ENCODE data around the gene TMEM154.

The TMEM154 gene

DNA sequence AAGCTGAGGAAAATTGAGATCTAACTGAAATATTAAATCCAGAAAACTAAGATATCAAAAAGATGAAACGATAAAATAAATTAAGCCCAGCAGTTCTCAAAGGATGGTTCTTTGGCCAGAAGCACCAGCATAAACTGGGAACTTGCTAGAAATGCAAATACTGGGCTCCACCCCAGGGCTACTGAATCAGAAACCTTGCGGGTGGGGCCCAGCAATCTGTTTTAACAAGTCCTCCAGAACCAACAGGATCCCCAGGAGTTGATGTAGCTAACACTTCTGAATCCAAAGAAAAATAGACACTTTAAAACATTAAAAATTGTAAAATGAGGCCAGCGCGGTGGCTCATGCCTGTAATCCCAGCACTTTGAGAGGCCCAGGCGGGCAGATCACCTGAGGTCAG, 14.1 kb upstream of the TMEM154 start:
- no peak for DNase-seq

DNA sequence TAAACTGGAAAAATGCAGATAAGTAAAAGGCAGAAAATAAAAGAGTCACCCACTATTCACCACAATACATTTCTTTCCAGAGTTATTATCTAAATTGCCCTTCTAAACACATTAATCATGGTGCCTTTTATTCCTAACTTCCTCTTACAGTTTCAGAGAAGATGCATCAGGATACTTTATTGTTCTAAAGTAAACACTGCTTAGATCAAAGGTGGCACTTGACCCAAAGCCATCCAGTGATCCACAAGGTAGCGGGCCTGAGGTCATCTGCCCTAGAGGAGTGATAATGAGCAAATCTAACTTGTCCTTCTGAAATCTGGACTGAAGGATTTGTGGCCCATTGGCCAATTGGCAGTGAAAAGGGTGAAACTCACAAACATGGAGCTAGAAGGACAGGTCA, 12.0 kb upstream of the TMEM154 start:
- no peak for DNase-seq

DNA sequence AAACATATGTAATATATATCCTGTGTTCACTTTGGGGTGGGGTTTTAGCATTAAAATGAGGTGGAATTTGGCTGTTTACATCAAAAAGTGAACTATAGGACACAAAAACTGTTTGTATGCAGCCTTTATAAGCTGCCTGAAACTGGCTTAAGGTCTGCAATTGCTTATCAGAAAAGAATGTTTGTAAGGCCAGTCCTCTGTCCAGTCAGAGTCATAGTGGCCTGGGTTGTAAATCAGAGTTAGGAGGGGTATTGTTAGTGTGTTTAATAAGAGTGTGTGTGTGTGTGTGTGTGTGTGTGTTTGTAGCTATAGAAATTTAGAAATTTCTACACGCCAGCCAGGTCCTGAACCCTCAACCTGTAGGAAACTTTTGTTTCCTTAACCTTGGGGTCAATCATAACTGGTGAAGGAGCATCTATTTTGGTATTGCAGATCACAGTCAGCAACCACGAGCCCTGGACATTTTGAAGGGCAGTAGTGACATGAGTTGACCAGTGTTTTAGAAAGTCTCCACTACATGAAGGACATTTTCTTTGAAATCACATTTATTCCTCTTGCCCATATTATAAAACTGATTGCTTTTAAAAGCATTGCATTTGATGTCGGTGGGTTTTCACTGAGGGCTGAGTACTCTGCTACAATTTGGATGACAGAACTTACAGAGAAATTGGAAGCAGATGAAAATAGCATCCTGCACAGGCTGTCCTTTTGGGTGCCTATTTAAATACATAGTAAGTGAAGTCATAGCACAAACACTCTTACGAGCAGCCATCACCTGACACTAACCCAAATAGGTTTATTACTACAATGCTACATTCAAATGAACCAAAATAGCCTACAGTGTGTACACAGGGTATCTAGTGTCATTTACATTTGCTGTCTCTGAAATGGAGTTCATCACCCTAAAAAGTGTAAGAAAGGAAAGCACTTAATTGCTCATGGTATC, 11.2 kb upstream of the TMEM154 start:
- no peak for DNase-seq

DNA sequence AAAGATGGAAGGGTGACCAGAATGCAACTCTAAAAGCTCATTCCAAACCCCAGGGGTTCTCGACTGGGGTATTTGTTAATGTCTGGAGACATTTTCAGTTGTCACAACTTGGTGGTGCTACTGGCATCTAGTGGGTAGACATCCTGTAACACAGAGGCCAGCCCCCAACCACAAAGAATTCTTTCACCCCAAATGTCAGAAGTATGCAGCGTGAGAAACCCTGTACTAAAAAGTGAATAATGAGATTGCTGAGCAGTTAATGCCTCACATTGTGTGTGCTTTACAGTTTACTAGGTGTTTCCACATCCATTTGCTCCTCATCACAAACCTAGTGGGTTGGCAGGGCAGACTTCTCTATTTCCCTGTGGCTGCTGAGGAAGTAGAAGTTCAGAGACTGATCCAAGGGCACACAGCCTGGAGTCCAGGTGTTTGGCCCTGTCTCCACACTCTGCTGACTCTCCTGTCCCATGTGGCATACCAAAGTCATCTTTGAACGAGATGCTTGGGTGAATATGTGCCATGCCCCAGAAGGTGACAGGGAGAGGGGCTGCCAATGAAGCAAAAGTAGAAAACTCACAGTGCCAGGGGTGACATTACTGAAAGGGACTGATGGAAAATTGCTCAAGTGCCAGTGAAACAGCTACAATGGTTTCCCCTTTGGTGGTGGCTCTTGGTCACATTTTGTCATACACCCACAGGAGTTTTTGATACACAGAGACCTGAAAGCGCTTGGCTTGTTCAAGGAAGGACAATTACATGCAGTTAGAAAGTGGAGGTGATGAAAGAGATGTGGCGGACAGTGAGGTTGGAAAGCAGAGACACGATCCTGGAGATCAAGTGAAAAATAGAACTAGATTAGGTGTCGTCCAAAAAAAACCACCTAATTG, 10.1 kb upstream of the TMEM154 start:
- no peak for DNase-seq

DNA sequence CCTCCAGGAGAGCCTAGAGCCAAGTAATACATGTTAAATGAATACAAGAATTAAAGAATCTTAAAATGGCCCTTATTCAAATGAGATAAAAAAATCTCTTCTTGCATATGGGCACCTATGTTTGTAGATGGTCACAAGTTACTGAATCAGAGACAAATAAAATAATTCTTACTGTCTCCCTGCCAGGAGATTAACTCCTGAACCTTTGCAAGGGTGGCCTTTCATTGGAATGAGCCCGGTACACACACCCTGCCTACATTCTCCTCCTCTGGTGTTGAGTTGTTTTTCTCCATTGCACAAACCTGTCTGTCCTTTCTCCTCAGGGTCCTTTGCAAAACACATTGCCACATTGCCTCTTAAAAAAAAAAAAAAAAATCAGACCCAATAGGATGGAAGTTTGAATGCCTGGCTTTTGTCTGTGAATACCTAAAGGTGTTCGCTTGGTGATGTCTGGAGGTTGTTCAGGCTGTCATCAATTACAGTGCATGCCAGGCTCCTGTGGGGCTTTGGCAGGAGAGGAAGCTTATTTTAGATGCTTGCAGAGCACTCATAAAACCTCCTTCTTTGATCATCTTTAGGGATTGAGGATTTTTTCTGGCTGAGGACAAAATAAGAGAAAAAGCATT, 8.3 kb upstream of the TMEM154 start:
- DNase-seq: no peak

DNA sequence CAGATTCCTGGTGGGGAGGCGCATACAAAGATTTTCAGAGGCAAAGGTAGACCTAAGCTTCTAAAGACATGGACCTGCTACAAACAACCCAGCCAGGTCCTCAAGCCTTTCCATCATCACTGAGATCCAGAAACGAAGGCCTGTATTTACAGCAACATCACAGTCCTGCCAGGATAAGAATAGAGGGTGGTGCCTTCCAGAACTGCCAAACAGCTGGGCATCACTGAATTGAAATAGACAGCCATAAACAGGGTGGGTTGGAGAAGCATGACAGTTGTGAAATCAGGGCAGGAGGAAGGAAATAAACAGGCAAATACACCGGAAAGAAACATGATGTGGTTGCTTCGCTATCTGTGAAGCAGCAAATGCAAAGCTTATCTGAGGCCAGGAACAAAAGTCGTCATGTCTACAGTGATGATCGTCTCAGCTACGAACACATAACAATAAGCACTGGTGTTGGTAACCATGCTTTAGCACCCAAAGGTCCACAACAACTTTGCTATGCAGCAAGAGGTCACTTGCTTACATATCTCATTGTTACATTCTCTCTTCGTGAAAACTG, 6.7 kb upstream of the TMEM154 start:
- DNase-seq: no peak

DNA sequence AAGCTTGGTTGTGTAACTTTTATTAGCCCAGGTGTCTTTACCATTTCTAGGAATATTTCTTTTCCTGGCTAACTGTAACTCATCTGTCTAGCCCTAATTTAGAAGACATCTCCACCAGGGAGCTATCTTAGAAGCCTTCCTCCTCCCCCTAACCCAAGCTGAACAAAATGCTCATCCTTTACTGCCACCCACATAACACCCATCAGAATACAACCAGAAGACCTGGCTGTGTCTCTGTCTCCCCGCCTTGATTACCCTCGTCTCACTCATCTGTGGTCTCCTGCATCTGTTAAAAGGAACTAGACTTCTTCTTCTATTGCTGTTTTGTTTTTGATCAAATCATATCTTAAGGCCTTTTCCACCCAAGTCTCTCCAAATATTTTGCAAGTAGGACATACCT, 4.8 kb upstream of the TMEM154 start:
- DNase-seq: no peak

DNA sequence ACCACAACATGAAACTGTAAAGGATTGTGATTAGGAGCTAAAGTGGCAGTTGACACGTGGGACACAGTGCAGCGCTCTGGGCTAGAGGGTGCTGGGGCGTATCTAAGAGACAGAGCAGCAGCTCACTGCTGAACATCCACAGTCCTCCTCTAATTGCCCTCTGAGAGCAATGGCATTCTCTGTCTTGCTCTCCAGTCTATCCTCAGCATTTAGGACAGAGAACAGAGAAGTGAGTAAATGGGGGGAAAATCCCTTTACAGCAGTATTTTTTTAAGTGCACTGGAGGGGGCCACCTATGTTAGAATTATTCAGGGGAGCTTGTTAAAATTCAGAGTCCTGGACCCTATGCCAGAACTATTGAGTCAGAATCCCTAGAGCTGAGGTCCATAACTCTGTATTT, 4.2 kb upstream of the TMEM154 start:
- no peak for DNase-seq

DNA sequence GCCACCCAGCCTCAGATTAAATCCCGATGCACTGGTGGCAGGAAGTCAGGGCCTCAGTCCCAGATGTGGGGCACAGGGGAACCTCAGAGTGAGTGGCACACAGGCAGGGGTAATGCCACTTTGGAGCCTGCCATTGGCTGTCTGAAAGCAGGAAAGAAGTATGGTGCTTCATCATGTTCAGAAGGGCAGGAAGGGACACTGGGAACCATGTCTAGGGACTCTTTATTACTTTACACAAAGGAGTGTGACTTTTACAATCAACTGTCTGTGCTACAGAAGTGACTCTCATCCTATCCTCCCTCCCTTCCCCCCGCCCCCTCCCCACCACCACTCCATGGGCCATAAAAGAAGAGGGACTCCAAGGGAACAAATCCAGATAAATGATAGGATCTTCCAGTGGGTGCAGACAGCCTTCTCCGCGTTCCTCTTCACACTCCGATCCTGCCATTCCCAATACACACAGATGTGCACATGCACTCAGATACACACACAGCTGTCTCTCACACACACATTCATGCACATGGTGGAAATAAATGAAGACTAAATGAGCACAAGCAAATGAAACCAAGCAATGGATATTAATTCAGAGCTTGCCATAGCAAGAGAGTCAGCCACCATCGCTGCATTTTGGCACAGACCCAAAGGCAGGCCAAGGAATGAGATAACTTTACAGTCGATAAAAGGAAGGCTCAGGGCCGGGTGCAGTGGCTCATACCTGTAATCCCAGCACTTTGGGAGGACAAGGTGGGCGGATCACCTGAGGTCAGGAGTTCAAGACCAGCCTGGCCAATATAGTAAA, 2.5 kb upstream of the TMEM154 start:
- no peak for DNase-seq

DNA sequence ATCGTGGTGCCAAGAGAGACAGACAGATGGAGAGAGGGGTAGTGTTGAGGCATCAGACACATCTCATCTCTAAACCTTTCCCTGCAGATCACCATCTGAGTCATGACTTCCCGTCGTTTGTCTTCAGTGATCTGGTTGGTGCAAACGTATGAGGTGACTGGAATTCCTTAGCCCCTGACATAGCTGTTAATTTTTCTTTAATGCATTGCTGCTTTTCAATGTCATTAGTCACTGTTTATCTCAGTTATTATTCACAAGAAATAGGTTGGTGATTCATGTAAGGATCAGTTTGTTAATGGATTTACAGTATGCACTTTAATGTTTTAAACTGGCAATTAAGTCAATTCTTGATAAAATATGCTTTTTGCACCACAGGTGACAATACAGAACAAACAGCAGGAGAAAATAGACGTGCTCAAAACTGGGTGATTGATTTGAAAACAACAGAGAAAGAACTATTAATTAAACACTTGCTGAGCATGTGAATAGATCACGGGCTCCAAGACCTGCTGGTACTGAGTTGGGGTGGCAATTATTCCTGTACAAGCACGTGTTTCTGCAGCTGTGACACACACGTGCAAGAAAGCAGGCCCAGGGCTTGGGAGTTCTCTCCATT, 1.3 kb upstream of the TMEM154 start:
- no peak for DNase-seq

DNA sequence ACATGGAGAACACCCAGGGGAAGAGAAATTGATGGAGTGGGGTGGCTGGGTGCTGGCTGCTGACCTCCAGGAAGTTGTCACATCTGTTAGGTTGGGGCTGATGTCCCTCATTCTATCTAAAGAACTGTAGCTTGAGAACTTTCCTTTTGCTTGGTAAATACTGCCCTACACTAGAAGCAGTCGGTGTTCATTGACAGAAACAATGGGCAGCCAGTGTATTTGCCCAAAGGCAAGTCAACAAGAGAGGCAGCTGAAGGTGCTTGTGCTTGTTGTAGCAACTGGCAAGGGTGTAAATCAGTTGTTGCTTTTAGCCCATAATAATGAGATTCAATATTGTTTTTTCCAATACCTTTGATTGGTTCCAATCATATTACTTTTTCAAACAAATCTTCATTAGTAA, 956 bp downstream of the TMEM154 start:
- no peak for DNase-seq

DNA sequence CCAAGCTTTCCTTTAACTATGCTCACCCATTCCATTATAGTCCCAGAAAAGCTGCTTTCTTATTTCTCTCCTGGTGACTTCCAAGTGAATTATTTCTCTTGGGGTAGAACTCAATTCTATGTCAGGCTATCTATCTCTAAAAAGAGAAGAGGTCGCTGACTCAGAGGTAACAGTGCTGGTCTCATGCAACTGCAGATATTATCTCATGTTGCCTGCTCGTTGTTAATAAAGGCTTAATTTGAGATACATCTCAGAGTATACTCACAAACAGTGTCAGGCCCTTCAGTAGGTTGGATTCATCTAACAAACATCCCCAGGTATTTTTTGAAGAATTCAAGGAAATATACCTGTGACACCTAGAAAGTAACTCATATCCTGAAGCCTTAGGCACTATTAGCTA, 2.7 kb downstream of the TMEM154 start:
- no peak for DNase-seq

DNA sequence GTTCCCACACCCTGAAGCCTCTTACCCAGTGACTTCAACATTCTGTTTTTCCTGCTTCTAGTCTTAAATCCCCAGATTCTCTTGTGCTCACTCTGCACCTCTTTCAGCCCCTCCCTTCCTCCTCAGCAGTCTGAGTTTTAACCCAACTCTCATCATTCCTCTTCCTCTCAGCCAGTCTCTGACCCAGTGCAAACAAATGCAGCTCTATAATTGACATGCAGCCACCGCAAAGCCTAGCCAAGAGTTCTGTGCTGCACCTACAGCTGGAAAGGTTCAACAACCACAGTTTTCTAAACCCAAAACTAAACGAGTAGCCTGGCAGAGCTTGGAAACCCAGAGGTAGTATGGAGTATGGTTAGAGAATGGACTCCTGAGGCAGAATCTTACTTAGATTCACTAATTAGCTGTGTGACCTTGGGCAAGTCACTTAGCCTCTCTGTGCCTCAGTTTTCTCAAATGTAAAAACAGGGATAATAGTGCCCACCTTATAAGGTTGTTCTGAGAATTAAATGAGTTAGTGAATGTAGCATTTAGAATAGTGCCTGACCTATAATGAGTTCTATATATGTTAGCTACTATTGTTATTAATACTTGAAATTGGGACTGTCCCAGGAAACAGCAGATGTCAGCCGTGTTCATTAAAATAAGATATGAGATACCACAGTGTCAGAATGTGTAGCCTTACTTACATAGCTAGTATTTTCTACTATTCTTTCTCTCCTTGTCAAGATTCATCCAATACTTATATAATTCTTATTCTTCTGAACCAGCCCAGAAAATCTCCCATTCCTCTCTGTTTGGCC, 3.5 kb downstream of the TMEM154 start:
- no peak for DNase-seq

DNA sequence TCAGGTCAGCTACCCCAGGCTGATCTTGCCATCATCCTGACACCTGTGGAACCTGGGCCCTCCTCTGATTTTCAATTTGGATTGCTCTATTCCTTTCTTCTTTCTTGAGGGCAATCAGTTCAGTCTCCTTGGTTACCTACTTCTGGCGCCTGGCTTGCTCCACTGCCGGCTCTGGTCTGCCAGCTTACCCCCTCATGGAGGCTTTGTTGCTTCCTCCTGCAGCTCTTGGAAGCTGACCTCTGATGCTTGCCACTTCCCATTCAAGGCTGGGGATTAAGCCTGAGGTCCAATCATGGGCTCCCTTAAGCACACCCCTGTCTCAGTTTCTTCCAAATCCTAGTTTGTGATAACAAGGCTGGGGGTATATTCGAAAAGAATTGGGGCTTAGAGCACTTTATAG, 5.4 kb downstream of the TMEM154 start:
- no peak for DNase-seq

DNA sequence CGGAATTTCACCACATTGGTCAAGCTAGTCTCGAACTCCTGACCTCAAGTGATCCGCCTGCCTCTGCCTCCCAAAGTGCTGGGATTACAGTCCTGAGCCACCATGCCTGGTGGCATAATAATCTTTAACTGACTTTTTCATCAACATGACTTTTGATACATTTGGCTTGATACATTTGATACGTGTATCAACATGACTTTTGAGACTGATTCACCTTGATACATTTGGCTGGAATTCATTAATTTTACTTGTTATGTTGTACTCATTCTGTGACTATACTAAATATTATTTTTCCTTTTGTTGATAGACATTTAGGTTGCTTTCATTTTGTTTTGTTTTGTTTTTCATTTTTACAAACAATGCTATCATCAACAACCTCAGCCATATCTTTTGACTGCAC, 6.3 kb downstream of the TMEM154 start:
- no peak for DNase-seq

DNA sequence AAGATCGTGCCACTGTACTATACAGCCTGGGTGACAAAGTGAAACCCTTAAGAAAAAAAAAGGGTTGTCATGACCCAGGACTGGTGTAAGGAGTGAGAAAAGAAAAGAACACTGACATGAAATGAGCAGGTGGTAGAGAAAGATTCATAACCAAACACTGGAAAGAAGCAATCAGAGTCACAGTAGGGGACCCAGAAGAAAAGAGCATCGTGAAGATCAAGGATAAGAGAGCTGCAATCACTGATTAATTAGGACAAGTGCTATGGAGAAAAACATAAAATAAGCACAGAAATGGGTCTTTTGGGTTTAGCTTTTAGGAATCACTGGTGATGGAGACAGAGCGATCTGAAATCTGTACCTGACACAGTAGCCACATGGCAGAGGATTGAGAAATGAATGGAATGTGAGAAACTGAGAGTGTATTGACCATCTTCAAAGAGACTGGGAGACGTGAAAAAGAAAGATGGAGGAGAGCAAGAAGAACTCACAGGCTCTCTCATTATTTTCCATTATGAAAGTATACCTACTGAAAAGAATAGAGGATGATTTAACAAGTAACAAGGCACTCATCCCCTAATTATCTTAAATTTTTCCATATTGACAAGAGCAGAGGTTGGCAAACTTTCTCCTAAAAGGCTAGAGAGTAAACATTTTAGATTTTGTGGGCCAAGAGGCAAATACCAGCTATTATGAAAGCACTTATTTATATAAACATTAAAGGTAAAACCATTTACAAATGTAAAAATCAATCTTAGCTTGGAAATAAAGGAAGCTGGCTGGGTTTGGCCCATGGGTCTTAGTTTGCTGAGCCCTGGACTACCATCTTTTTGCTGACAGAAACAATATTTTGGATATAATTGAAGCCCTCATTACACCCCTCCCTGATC, 7.3 kb downstream of the TMEM154 start:
- no peak for DNase-seq

DNA sequence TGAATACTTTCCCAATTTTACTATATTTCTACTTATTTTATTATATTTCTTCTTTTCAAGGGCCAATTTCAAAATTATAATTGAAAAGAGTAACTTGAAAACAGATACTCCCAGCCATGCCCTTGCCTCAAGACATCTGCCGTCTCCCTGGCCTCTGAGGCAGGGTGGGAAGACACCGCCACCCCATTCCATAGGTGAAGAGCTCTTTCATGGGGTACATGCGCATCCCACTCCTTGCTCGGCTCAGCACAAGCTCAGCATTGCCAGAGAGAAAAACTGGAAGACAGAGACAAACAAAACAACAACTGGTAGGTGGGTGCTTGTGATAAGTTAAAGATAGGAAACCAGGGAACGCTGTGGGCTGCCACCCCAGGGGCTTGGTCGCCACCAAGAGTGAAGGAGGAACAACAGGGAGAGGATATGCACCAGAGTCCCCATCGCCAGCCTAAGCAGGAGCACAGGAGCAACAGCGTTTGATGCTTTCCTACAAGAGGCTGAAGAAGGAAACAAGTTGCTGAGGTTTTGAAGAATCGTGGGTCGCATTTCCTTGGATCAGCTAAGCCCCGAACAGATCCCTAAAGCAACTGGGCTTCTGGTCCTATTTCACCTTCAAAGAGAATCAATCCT, 11.3 kb downstream of the TMEM154 start:
- DNase-seq: no peak

DNA sequence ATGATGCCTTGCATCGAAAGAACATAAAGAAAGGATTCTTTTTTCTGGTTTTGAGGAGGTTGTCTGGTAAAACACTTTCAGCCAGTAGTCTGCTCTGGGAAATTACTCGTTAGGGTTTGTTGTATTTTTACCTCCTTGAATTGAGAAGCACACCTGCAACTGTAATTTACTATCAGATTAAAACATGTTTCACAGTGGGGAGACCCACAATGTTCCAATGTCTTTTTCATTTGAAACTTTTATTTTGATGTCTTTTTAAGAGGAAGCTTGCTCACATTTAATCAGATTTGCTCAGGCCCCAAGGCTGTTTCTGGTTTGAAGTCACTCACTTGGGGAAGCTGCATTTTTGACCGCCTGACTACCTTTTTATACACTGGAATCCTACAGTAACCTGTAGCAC, 12.0 kb downstream of the TMEM154 start:
- DNase-seq: no peak

DNA sequence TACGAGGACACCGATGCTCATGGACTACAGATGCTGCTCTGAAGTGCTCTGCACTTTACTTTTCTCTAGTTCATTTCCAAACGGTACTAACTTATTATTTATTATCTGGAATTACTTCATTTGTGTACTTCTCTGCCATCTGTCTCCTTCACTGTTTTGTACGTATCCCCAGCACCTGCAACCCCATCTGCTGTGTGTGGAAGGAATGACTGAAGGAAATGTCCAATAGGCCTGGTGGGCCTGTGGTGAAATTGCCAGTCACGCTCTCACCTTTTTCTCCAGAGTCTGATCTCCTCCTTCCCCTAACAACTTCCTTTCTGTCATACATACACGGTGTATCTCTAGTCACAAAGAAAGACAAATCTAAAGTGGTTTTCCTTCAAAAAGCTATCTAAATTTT, 12.9 kb downstream of the TMEM154 start:
- no peak for DNase-seq
